HepG2 (cell line): ENCODE measurements around the gene SIRT7. TPM values are rescaled to one million over a fixed set of nuclear protein-coding genes. Genes with fewer than 3 reads are reported as not detected.
A peak's percentile ranks its signal among the peaks of the same experiment; 100 is the strongest.

Source experiments
- ATM ChIP-seq: fragments of 450-650 bp; IDR thresholded peaks from 2 replicates; pipeline ENCODE4 v1.7.1; 2017; ENCODE audit warnings: mild to moderate bottlenecking, borderline replicate concordance
- BRD4 ChIP-seq: sonication (generic); formaldehyde crosslinking; IDR thresholded peaks from 2 replicates; pipeline ENCODE4 v1.4.0; 2020; ENCODE audit warnings: missing genetic modification reagents
- CCAR2 ChIP-seq: fragments of 200-400 bp; formaldehyde crosslinking; optimal IDR thresholded peaks from 2 replicates; pipeline ENCODE3; 2018; ENCODE audit warnings: low read depth, mild to moderate bottlenecking, low read length, moderate library complexity
- GABPA ChIP-seq, 2 experiments: IDR thresholded peaks; 2 replicates each; pipeline ENCODE4 v1.6.1; 2011 to 2016; ENCODE audit warnings: low read depth in 2 of 2, low read length in 1 of 2, missing biosample characterization in 1 of 2, missing genetic modification characterization in 1 of 2
- HCFC1 ChIP-seq: fragments of 150-350 bp; IDR thresholded peaks from 2 replicates; pipeline ENCODE4 v1.6.1; 2014; ENCODE audit warnings: low read depth, low read length
- HMG20A ChIP-seq: IDR thresholded peaks from 2 replicates; pipeline ENCODE4 v1.6.1; 2016; ENCODE audit warnings: borderline replicate concordance
- MAFK ChIP-seq, 2 experiments: IDR thresholded peaks in 1 of 2; conservative IDR thresholded peaks in 1 of 2; 2 replicates each; pipeline ENCODE4 v1.6.1; 2011; ENCODE audit warnings: improper control_type of control experiment in 2 of 2, low read length in 2 of 2
- NFE2L1 ChIP-seq: sonication (generic); formaldehyde crosslinking; IDR thresholded peaks from 2 replicates; pipeline ENCODE4 v1.4.0; 2020; ENCODE audit warnings: missing genetic modification reagents, mild to moderate bottlenecking, borderline replicate concordance
- NKX3-1 ChIP-seq: sonication (generic); formaldehyde crosslinking; IDR thresholded peaks from 2 replicates; pipeline ENCODE4 v1.5.0; 2020; ENCODE audit warnings: missing genetic modification reagents
- PHF8 ChIP-seq: sonication (generic); formaldehyde crosslinking; IDR thresholded peaks from 2 replicates; pipeline ENCODE4 v1.5.0; 2020; ENCODE audit warnings: missing genetic modification reagents
- PRMT3 ChIP-seq: sonication (generic); formaldehyde crosslinking; IDR thresholded peaks from 2 replicates; pipeline ENCODE4 v1.8.1; 2022; ENCODE audit warnings: low read depth, mild to moderate bottlenecking, moderate library complexity, missing genetic modification reagents, borderline replicate concordance
- RFX1 ChIP-seq: fragments of 450-650 bp; IDR thresholded peaks from 2 replicates; pipeline ENCODE4 v1.6.1; 2017
- SAP130 ChIP-seq: IDR thresholded peaks from 2 replicates; pipeline ENCODE4 v1.6.1; 2016; ENCODE audit warnings: low read depth
- SP1 ChIP-seq, 2 experiments: fragments of 450-650 bp in 1 of 2; sonication (generic) in 1 of 2; formaldehyde crosslinking in 1 of 2; IDR thresholded peaks; 2 replicates each; pipeline versions ENCODE4 v1.4.0 to v1.6.1; 2016 to 2020; ENCODE audit warnings: missing genetic modification reagents in 1 of 2
- SRY ChIP-seq: sonication (generic); formaldehyde crosslinking; IDR thresholded peaks from 2 replicates; pipeline ENCODE4 v1.8.0; 2022; ENCODE audit warnings: mild to moderate bottlenecking, missing genetic modification reagents
- TAF15 ChIP-seq: fragments of 200-400 bp; formaldehyde crosslinking; IDR thresholded peaks from one replicate; pipeline ENCODE4 v1.6.1; 2018; ENCODE audit warnings: mild to moderate bottlenecking, low read depth, low read length; ENCODE audit not compliant: poor library complexity, severe bottlenecking
- TCF7 ChIP-seq: sonication (generic); IDR thresholded peaks from 2 replicates; pipeline ENCODE4 v1.6.1; 2016; ENCODE audit warnings: antibody characterized with exemption, low read depth
- ZC3H4 ChIP-seq: sonication (generic); formaldehyde crosslinking; IDR thresholded peaks from 2 replicates; pipeline ENCODE4 v1.4.0; 2020; ENCODE audit warnings: missing genetic modification reagents, borderline replicate concordance
- ZIK1 ChIP-seq: sonication (generic); formaldehyde crosslinking; IDR thresholded peaks from 2 replicates; pipeline ENCODE4 v1.5.0; 2020; ENCODE audit warnings: mild to moderate bottlenecking, low read depth, missing genetic modification reagents, borderline replicate concordance
- ZNF124 ChIP-seq: sonication (generic); formaldehyde crosslinking; IDR thresholded peaks from 2 replicates; pipeline ENCODE4 v1.4.0; 2020; ENCODE audit warnings: missing genetic modification reagents
- ZNF296 ChIP-seq: sonication (generic); formaldehyde crosslinking; conservative IDR thresholded peaks from 2 replicates; pipeline ENCODE4 v1.5.0; 2020; ENCODE audit warnings: mild to moderate bottlenecking, missing genetic modification reagents
- ZNF792 ChIP-seq: IDR thresholded peaks from 2 replicates; pipeline ENCODE4 v1.6.1; 2016
- ZNF841 ChIP-seq: sonication (generic); formaldehyde crosslinking; IDR thresholded peaks from 2 replicates; pipeline ENCODE4 v1.8.1; 2023; ENCODE audit warnings: missing genetic modification reagents, borderline replicate concordance
- ZNF891 ChIP-seq: sonication (generic); formaldehyde crosslinking; IDR thresholded peaks from 2 replicates; pipeline ENCODE4 v1.5.0; 2020; ENCODE audit warnings: mild to moderate bottlenecking, missing genetic modification reagents
- ZSCAN12 ChIP-seq: sonication (generic); formaldehyde crosslinking; IDR thresholded peaks from 2 replicates; pipeline ENCODE4 v1.9.0; 2021; ENCODE audit warnings: mild to moderate bottlenecking, missing genetic modification reagents
- polyA plus RNA-seq, 8 experiments: library from polyadenylated mRNA; depleted of rRNA in 3 of 8; stranded (reverse) in 7 of 8; unstranded in 1 of 8; fragments of >200 nt; fragmentation: Illumina TruSeq in 4 of 8; extraction: Trizol in 4 of 8; gene quantifications; 2 replicates each; pipeline versions ENCODE4 v1.2.1 to v1.2.3, GENCODE V29; 2011 to 2016; ENCODE audit warnings: low read depth in 4 of 8, missing spikeins in 1 of 8, mixed read lengths in 1 of 8; ENCODE audit not compliant: insufficient read depth in 1 of 8
- total RNA-seq, 5 experiments: library from RNA; depleted of rRNA; stranded (reverse); fragments of >200 nt; fragmentation: Illumina TruSeq; extraction: Trizol; gene quantifications; 2 replicates each; pipeline ENCODE4 v1.2.3, GENCODE V29; 2016; ENCODE audit warnings: low read depth in 1 of 5
- TF ChIP-seq, protein P1 (sequence below): IDR thresholded peaks from 2 replicates; pipeline ENCODE4 v1.6.1; 2016
- TF ChIP-seq, protein P2 (sequence below): sonication (generic); formaldehyde crosslinking; IDR thresholded peaks from 2 replicates; pipeline ENCODE4 v1.5.0; 2020; ENCODE audit warnings: missing genetic modification reagents

The SIRT7 gene
- total and polyA plus RNA-seq, 2 of the 13 experiments (the other 11 are each of a cell fraction or from before 2014, with no cell fraction given) = 8.3 to 24.8 TPM

DNA sequence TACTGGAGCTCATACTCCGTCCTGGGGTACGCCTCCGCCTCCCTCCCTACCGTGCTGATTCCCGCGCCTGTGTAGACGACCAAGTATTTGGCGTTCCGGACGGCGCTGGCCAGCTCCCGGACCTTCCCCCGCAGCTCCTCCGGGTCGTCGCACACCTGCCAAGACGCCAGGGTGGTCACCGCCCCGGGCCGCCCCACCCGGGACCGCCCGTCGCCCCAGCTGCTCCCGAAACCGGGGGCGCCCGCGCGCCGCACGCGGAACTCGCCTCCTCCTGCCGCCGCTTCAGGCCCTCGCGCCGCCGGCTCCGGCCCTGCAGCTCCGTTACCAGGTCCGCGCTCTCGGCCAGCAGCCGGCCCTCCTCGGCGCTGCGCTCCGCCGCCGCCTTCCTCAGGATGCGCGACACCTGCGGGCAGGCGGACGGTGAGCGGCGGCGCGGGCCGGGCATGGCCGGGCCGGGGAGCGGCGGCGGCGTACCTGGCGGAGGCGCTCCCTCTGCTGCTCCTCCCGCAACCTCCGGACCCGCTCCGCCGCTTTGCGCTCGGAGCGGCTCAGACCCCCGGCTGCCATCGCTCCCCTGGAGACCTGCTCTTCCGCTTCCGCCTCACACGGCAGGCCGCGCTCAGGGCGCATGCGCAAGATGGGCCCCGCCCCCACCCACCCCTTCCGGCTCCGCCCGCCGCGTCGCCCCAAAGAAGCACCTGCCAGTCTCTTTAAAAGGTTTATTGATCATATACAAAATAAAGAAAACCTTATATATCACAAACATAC, at the start of gene SIRT7 (continued):
- TF ChIP-seq TAF15 (no peak), BRD4 (no peak), ZSCAN12 (CRISPR knock-in tag) (no peak), HMG20A (no peak), SP1 (IDR thresholded peaks at IDR 0.05) (no peak), SP1 (CRISPR knock-in tag; IDR thresholded peaks at IDR 0.05) (peak; percentile 78), ZIK1 (peak; percentile 70; the same call in 1 of the 2 replicates), SAP130 (CRISPR knock-in tag) (peak; percentile 93), ZNF891 (no peak), ZNF124 (CRISPR knock-in tag) (no peak; the same call in 1 of the 2 replicates), RFX1 (no peak), ATM (no peak), PHF8 (CRISPR knock-in tag) (peak; percentile 42; the same call in 1 of the 2 replicates), ZC3H4 (CRISPR knock-in tag) (no peak), ZNF296 (no peak), GABPA (IDR thresholded peaks at IDR 0.05; ENCODE audit: low read depth, low read length) (peak; percentile 79), GABPA (CRISPR knock-in tag; IDR thresholded peaks at IDR 0.05; ENCODE audit: low read depth) (peak; percentile 88), NKX3-1 (CRISPR knock-in tag) (no peak), SRY (CRISPR knock-in tag) (no peak), PRMT3 (CRISPR knock-in tag) (no peak), HCFC1 (peak; percentile 11; the same call in 1 of the 2 replicates), NFE2L1 (no peak), ZNF792 (0 out of 2 replicates have a peak, but pooled peaks have one; percentile 15), TCF7 (no peak), CCAR2 (no peak), MAFK (conservative IDR thresholded peaks at IDR 0.05 in 1 of 2, IDR thresholded peaks at IDR 0.05 in 1 of 2; ENCODE audit: low read length in 2 of 2) (no peak), ZNF841 (CRISPR knock-in tag) (peak; percentile 38; the same call in 1 of the 2 replicates)
- TF ChIP-seq, protein P1, sequence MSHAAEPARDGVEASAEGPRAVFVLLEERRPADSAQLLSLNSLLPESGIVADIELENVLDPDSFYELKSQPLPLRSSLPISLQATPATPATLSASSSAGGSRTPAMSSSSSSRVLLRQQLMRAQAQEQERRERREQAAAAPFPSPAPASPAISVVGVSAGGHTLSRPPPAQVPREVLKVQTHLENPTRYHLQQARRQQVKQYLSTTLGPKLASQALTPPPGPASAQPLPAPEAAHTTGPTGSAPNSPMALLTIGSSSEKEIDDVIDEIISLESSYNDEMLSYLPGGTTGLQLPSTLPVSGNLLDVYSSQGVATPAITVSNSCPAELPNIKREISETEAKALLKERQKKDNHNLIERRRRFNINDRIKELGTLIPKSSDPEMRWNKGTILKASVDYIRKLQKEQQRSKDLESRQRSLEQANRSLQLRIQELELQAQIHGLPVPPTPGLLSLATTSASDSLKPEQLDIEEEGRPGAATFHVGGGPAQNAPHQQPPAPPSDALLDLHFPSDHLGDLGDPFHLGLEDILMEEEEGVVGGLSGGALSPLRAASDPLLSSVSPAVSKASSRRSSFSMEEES (CRISPR knock-in tag) = no peak
- TF ChIP-seq, protein P2, sequence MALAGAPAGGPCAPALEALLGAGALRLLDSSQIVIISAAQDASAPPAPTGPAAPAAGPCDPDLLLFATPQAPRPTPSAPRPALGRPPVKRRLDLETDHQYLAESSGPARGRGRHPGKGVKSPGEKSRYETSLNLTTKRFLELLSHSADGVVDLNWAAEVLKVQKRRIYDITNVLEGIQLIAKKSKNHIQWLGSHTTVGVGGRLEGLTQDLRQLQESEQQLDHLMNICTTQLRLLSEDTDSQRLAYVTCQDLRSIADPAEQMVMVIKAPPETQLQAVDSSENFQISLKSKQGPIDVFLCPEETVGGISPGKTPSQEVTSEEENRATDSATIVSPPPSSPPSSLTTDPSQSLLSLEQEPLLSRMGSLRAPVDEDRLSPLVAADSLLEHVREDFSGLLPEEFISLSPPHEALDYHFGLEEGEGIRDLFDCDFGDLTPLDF (CRISPR knock-in tag) = no peak
